Measurements from ENCODE around the gene SPINK2.

DNA sequence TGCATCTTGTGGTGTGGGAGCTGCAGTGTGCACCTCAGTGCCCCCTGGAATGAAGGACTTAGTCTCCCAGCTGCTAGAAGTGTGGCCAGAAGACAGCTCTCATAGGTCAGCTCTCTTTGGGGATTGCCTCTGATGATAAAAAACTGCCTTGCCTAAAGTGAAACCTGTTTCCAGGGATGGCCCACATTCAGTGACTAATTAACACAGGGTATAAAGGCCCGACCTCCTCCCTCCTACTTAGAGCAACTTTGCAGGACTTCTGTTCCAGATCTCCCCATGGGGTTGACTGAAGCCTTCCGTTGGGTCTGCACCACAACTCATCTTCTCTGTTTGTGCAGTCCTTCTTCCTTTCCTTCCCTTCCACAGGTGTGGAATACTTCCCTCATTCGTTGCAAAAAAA is 53.2 kb downstream of the SPINK2 start:
- TF ChIP-seq POLR2A (IDR thresholded peaks at IDR 0.05; ENCODE audit: low read length): no peak
- TF ChIP-seq GATA1 (IDR thresholded peaks at IDR 0.05; ENCODE audit: low read depth, low read length): no peak

Measured in erythroblast (primary cell).